GM19467 (cell line): Measurements from ENCODE around the gene PPP3CA.

Experiments
- ATAC-seq: cut with Tn5 transposase; IDR thresholded peaks from one replicate; pipeline ENCODE4 v1.9.1; 2021; ENCODE audit warnings: mild to moderate bottlenecking, moderate library complexity; ENCODE audit not compliant: unreplicated experiment

Gene PPP3CA

GRCh38 chr4:100977746-100978397, 369.5 kb downstream of the PPP3CA start:
- no peak for ATAC-seq

- ATAC-seq, result no peak
These were observed 370.1 kb downstream of the PPP3CA start for GRCh38 chr4:100977274-100977673.
